ENCODE measurements around the gene DBN1.

- TF ChIP-seq CTCF (IDR thresholded peaks at IDR 0.05) (peak; percentile 15), EZH2 (IDR thresholded peaks at IDR 0.05; ENCODE audit: borderline replicate concordance, insufficient read depth, low read depth, low read length, poor library complexity, severe bottlenecking) (no peak)
Measured at GRCh38 chr5:177510567-177511053, 37.2 kb upstream of the DBN1 start.

Data from B cell (primary cell).